Parathyroid adenoma (tissue), 2 donors: ENCODE data around the gene CCSER1.

Source experiments
- H2AFZ ChIP-seq: fragments of 300-600 bp; sonication (generic); one replicate; pipeline ENCODE4 v1.7.0; 2017; ENCODE audit warnings: antibody characterized with exemption, mild to moderate bottlenecking
- H3K27ac ChIP-seq: fragments of 300-600 bp; sonication (generic); one replicate; pipeline ENCODE4 v1.7.0; 2017
- H3K27me3 ChIP-seq: fragments of 300-600 bp; sonication (generic); one replicate; pipeline ENCODE4 v1.7.0; 2017; ENCODE audit warnings: low read length; ENCODE audit not compliant: control insufficient read depth, insufficient read depth
- H3K36me3 ChIP-seq: fragments of 300-600 bp; sonication (generic); one replicate; pipeline ENCODE4 v1.7.0; 2017; ENCODE audit warnings: low read length; ENCODE audit not compliant: control insufficient read depth, insufficient read depth
- H3K4me1 ChIP-seq: fragments of 300-600 bp; sonication (generic); one replicate; pipeline ENCODE4 v1.7.0; 2017; ENCODE audit warnings: control low read depth
- H3K4me2 ChIP-seq: fragments of 300-600 bp; sonication (generic); one replicate; pipeline ENCODE4 v1.7.0; 2017; ENCODE audit warnings: low read length
- H3K4me3 ChIP-seq: fragments of 300-600 bp; sonication (generic); one replicate; pipeline ENCODE4 v1.7.0; 2017; ENCODE audit warnings: low read depth, low read length
- H3K79me2 ChIP-seq: fragments of 300-600 bp; sonication (generic); one replicate; pipeline ENCODE4 v1.7.0; 2017; ENCODE audit warnings: control low read depth
- H3K9ac ChIP-seq: fragments of 300-600 bp; sonication (generic); one replicate; pipeline ENCODE4 v1.7.0; 2017; ENCODE audit warnings: mild to moderate bottlenecking
- H3K9me3 ChIP-seq: fragments of 300-600 bp; sonication (generic); one replicate; pipeline ENCODE4 v1.7.0; 2017; ENCODE audit warnings: low read length; ENCODE audit not compliant: control insufficient read depth
- CTCF ChIP-seq: fragments of 300-600 bp; sonication (generic); IDR thresholded peaks from one replicate; pipeline ENCODE4 v1.7.0; 2017; ENCODE audit warnings: antibody characterized with exemption, mild to moderate bottlenecking
- donor health status: primary hyperparathyroidism.

The CCSER1 gene

DNA sequence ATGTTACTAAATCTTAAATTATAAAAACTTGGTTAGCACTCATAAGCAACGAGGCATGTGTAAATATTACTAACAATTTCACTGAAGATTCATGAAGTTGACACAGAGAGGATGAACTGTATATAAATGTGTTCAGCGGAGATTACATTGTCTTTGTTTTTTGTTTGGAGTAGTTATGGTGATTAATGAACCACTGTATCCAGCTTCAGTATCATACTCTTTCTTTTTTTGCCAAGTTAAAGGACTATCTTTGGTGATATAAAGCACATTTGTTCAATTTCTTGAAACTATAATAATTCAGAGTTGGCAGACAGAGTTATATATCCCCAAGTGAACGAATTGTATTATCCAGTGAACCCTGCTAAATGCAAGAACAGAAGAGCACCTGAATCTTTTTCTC, 497.6 kb downstream of the CCSER1 start:
- Histone ChIP-seq H3K9me3 (no peaks in the 10 kb centered on the region), H3K4me2 (no peak overlapping the region), H3K4me3 (no peak overlapping the region), H3K79me2 (no peaks in the 10 kb centered on the region), H3K9ac (no peak overlapping the region), H2AFZ (no peak overlapping the region), H3K36me3 (no peaks in the 10 kb centered on the region), H3K4me1 (no peaks in the 10 kb centered on the region), H3K27me3 (no peaks in the 10 kb centered on the region), H3K27ac (no peak overlapping the region)
- TF ChIP-seq CTCF: no peak

- no peak for TF ChIP-seq CTCF
- no peak overlapping the region for H3K4me2 ChIP-seq
- H3K27ac ChIP-seq: no peak overlapping the region
- peaks cover 2% of the 10 kb centered on the region for H3K36me3 ChIP-seq
- H3K27me3 ChIP-seq: no peaks in the 10 kb centered on the region
- no peak overlapping the region for H2AFZ ChIP-seq
- H3K4me3 ChIP-seq: no peak overlapping the region
- H3K9me3 ChIP-seq: no peaks in the 10 kb centered on the region
- H3K79me2 ChIP-seq: no peaks in the 10 kb centered on the region
- no peak overlapping the region for H3K9ac ChIP-seq
- no peaks in the 10 kb centered on the region for H3K4me1 ChIP-seq
These were observed 514.8 kb downstream of the CCSER1 start for GRCh38 chr4:90641861-90642599.

DNA sequence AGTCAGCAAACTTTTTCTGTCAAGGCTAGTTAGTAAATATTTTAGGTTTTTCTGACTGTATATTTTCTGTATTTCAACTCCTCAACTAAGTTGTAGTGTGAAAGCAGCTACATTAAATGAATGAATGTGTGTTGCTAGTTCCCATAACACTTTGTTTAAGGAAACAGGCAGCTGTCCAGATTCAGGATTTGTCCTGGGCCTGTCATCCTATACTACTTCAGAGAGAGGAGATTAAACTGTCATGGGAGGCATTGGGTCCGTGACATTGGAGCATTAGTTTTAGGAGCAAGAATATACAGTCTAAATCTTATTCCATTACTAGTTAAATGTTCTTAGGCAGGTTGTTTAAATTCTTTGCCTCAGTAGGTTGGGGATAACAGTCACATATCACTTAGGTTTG, 516.0 kb downstream of the CCSER1 start:
- Histone ChIP-seq H3K36me3 (peaks cover 2% of the 10 kb centered on the region), H3K27ac (no peak overlapping the region), H3K9ac (no peak overlapping the region), H3K4me3 (no peak overlapping the region), H3K4me1 (no peaks in the 10 kb centered on the region), H3K27me3 (no peaks in the 10 kb centered on the region), H3K4me2 (no peak overlapping the region), H3K79me2 (no peaks in the 10 kb centered on the region), H3K9me3 (no peaks in the 10 kb centered on the region), H2AFZ (no peak overlapping the region)
- no peak for TF ChIP-seq CTCF

DNA sequence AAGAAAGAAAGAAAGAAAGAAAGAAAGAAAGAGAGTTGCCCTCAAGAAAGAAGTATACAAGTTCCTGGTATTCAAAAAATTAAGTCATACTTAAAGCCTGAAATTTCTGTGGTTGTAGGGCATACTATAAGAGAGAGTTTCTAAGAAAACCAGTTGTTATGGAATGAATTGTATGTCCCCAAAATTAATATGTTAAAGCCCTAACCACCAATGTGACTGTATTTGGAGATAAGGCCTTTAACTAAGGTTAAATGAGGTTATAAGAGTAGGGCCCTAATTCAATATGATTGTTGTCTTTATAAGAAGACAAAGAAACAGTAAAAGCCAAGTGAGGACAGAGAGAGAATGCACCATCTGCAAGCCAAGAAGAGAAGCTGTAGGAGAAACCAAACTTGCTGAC, 521.1 kb downstream of the CCSER1 start:
- peaks cover 2% of the 10 kb centered on the region for H3K36me3 ChIP-seq
- H3K4me2 ChIP-seq: no peak overlapping the region
- H3K4me3 ChIP-seq: no peak overlapping the region
- no peaks in the 10 kb centered on the region for H3K9me3 ChIP-seq
- H3K27me3 ChIP-seq: no peaks in the 10 kb centered on the region
- no peaks in the 10 kb centered on the region for H3K4me1 ChIP-seq
- no peak overlapping the region for H3K27ac ChIP-seq
- no peaks in the 10 kb centered on the region for H3K79me2 ChIP-seq
- no peak overlapping the region for H3K9ac ChIP-seq
- TF ChIP-seq CTCF: no peak
- no peak overlapping the region for H2AFZ ChIP-seq

GRCh38 chr4:90648791-90649190, 521.6 kb downstream of the CCSER1 start:
- H3K4me3 ChIP-seq: no peak overlapping the region
- no peaks in the 10 kb centered on the region for H3K79me2 ChIP-seq
- no peaks in the 10 kb centered on the region for H3K9me3 ChIP-seq
- no peaks in the 10 kb centered on the region for H3K4me1 ChIP-seq
- no peak overlapping the region for H3K4me2 ChIP-seq
- H2AFZ ChIP-seq: no peak overlapping the region
- no peak for TF ChIP-seq CTCF
- H3K9ac ChIP-seq: no peak overlapping the region
- H3K36me3 ChIP-seq: peaks cover 2% of the 10 kb centered on the region
- no peaks in the 10 kb centered on the region for H3K27me3 ChIP-seq
- no peak overlapping the region for H3K27ac ChIP-seq
